Measurements from ENCODE around the gene NR5A2.
A peak's percentile ranks its signal among the peaks of the same experiment; 100 is the strongest.

Gene NR5A2

GRCh38 chr1:200027264-200027823 lies at the start of gene NR5A2:
Gene NR5A2 (plus strand): TSS chr1:200027710. CDS start chr1:200027848, 138 bp downstream.
- no peak for DNase-seq

- peak; percentile 12 for DNase-seq
Observed at GRCh38 chr1:199978408-199978940, 49.0 kb upstream of the NR5A2 start.

GRCh38 chr1:199979071-199979470 lies 48.4 kb upstream of the NR5A2 start:
- no peak for DNase-seq

GRCh38 chr1:199981584-199981983 lies 45.9 kb upstream of the NR5A2 start:
- no peak for DNase-seq

GRCh38 chr1:199982606-199983005 lies 44.9 kb upstream of the NR5A2 start:
- no peak for DNase-seq

- no peak for DNase-seq
Observed at GRCh38 chr1:199983531-199983930, 44.0 kb upstream of the NR5A2 start.

GRCh38 chr1:199995096-199995685 lies 32.3 kb upstream of the NR5A2 start:
- DNase-seq, result no peak

GRCh38 chr1:200005165-200005564 lies 22.3 kb upstream of the NR5A2 start:
- no peak for DNase-seq

GRCh38 chr1:200006711-200007110 lies 20.8 kb upstream of the NR5A2 start:
- no peak for DNase-seq

- DNase-seq, result no peak
Observed at GRCh38 chr1:200015811-200016210, 11.7 kb upstream of the NR5A2 start.

- no peak for DNase-seq
Observed at GRCh38 chr1:200021577-200022238, 5.8 kb upstream of the NR5A2 start.

- DNase-seq, result no peak
Observed at GRCh38 chr1:200022239-200022804, 5.2 kb upstream of the NR5A2 start.

GRCh38 chr1:200028586-200029034 lies 1.1 kb downstream of the NR5A2 start:
- no peak for DNase-seq

- peak; percentile 74 for DNase-seq
Observed at GRCh38 chr1:200029035-200029821, 1.7 kb downstream of the NR5A2 start.

- peak; percentile 38 for DNase-seq
Observed at GRCh38 chr1:200029822-200030152, 2.3 kb downstream of the NR5A2 start.

- DNase-seq, result no peak
Observed at GRCh38 chr1:200030791-200031190, 3.3 kb downstream of the NR5A2 start.

- DNase-seq, result peak; percentile 33
Observed at GRCh38 chr1:200033511-200034261, 6.2 kb downstream of the NR5A2 start.

GRCh38 chr1:200034262-200034557 lies 6.7 kb downstream of the NR5A2 start:
- no peak for DNase-seq

- DNase-seq, result peak; percentile 69
Observed at GRCh38 chr1:200034761-200035396, 7.4 kb downstream of the NR5A2 start.

- no peak for DNase-seq
Observed at GRCh38 chr1:200035397-200035955, 8.0 kb downstream of the NR5A2 start.

- peak; percentile 54 for DNase-seq
Observed at GRCh38 chr1:200035956-200036618, 8.6 kb downstream of the NR5A2 start.

Data from eye (tissue), 1 donor.